Mesenchymal stem cell (in vitro differentiated cells and primary cell): Measurements from ENCODE around the gene KPNB1.

Experiments used
- DNase-seq: peaks from one replicate; pipeline ENCODE4 v3.0.0-alpha.2; 2013
- H2AFZ ChIP-seq: one replicate; pipeline ENCODE4 v1.6.1; 2013; ENCODE audit warnings: low read depth, mild to moderate bottlenecking, control low read depth, inconsistent platforms, low read length, moderate library complexity
- H2AK5ac ChIP-seq: 2 replicates; pipeline ENCODE4 v1.6.1; 2013; ENCODE audit warnings: low read length, moderate library complexity, mild to moderate bottlenecking, inconsistent platforms; ENCODE audit not compliant: severe bottlenecking
- H2BK120ac ChIP-seq: one replicate; pipeline ENCODE4 v1.6.1; 2013; ENCODE audit warnings: low read depth, mild to moderate bottlenecking, inconsistent platforms, low read length, moderate library complexity
- H2BK12ac ChIP-seq, 2 experiments: one replicate each; pipeline ENCODE4 v1.6.1; 2013; ENCODE audit warnings: inconsistent platforms in 2 of 2, low read length in 2 of 2, mild to moderate bottlenecking in 2 of 2, moderate library complexity in 2 of 2, control low read depth in 1 of 2
- H2BK15ac ChIP-seq: one replicate; pipeline ENCODE4 v1.6.1; 2013; ENCODE audit warnings: mild to moderate bottlenecking, low read depth, inconsistent platforms; ENCODE audit not compliant: poor library complexity, severe bottlenecking
- H2BK5ac ChIP-seq: 2 replicates; pipeline ENCODE4 v1.6.1; 2013; ENCODE audit warnings: low read depth, mild to moderate bottlenecking, low read length, control low read depth, inconsistent platforms; ENCODE audit not compliant: poor library complexity, severe bottlenecking
- H3K14ac ChIP-seq, 2 experiments: one replicate each; pipeline ENCODE4 v1.6.1; 2013; ENCODE audit warnings: inconsistent platforms in 2 of 2, low read length in 2 of 2, control low read depth in 1 of 2, mild to moderate bottlenecking in 1 of 2, moderate library complexity in 1 of 2
- H3K18ac ChIP-seq, 2 experiments: one replicate each; pipeline ENCODE4 v1.6.1; 2013; ENCODE audit warnings: inconsistent platforms in 2 of 2, low read length in 2 of 2, control low read depth in 1 of 2, low read depth in 1 of 2, mild to moderate bottlenecking in 1 of 2
- H3K23ac ChIP-seq, 2 experiments: one replicate each; pipeline ENCODE4 v1.6.1; 2013; ENCODE audit warnings: inconsistent platforms in 2 of 2, low read length in 2 of 2, mild to moderate bottlenecking in 2 of 2, moderate library complexity in 2 of 2, control low read depth in 1 of 2
- H3K27ac ChIP-seq: 2 replicates; pipeline ENCODE4 v1.5.1; 2013; ENCODE audit warnings: mild to moderate bottlenecking, moderate library complexity, low read length, control low read depth, inconsistent platforms; ENCODE audit not compliant: poor library complexity, severe bottlenecking
- H3K27me3 ChIP-seq, 2 experiments: 2 replicates each; pipeline versions ENCODE4 v1.6.1 to v1.7.0; 2013; ENCODE audit warnings: low read length in 2 of 2, mild to moderate bottlenecking in 2 of 2, moderate library complexity in 2 of 2, control low read depth in 1 of 2, inconsistent platforms in 1 of 2; ENCODE audit not compliant: control insufficient read depth in 1 of 2, insufficient read depth in 1 of 2
- H3K36me3 ChIP-seq, 2 experiments: 2 replicates each; pipeline versions ENCODE4 v1.6.1 to v1.7.0; 2013; ENCODE audit warnings: low read length in 2 of 2, control low read depth in 1 of 2, inconsistent platforms in 1 of 2, low read depth in 1 of 2, mild to moderate bottlenecking in 1 of 2; ENCODE audit not compliant: insufficient read depth in 2 of 2, control insufficient read depth in 1 of 2
- H3K4ac ChIP-seq, 2 experiments: one replicate each; pipeline ENCODE4 v1.6.1; 2013; ENCODE audit warnings: inconsistent platforms in 2 of 2, low read length in 2 of 2, mild to moderate bottlenecking in 2 of 2, moderate library complexity in 2 of 2, control low read depth in 1 of 2, low read depth in 1 of 2
- H3K4me1 ChIP-seq: 2 replicates; pipeline ENCODE4 v1.6.1; 2013; ENCODE audit warnings: low read depth, low read length, control low read depth; ENCODE audit not compliant: control insufficient read depth, insufficient read depth
- H3K4me2 ChIP-seq: 2 replicates; pipeline ENCODE4 v1.6.1; 2013; ENCODE audit warnings: low read length, mild to moderate bottlenecking, inconsistent platforms; ENCODE audit not compliant: poor library complexity, severe bottlenecking
- H3K4me3 ChIP-seq, 2 experiments: 2 replicates each; pipeline versions ENCODE4 v1.5.1 to v1.7.0; 2013; ENCODE audit warnings: low read length in 2 of 2, mild to moderate bottlenecking in 2 of 2, control low read depth in 1 of 2, low read depth in 1 of 2; ENCODE audit not compliant: insufficient read depth in 1 of 2
- H3K79me1 ChIP-seq: replicated peaks from 2 replicates; pipeline ENCODE4 v1.6.1; 2013; ENCODE audit warnings: mild to moderate bottlenecking, control low read depth, low read length, inconsistent platforms; ENCODE audit not compliant: poor library complexity, severe bottlenecking
- H3K9ac ChIP-seq: 2 replicates; pipeline ENCODE4 v1.7.0; 2013; ENCODE audit warnings: mild to moderate bottlenecking, low read length, moderate library complexity
- H3K9me3 ChIP-seq: 2 replicates; pipeline ENCODE4 v1.7.0; 2013; ENCODE audit warnings: mild to moderate bottlenecking, low read length; ENCODE audit not compliant: control insufficient read depth
- H4K8ac ChIP-seq: one replicate; pipeline ENCODE4 v1.6.1; 2013; ENCODE audit warnings: inconsistent platforms, mild to moderate bottlenecking, low read length, moderate library complexity
- H4K91ac ChIP-seq: one replicate; pipeline ENCODE4 v1.6.1; 2013; ENCODE audit warnings: mild to moderate bottlenecking, low read length, inconsistent platforms
- WGBS: methylation state at CpG from one replicate; pipeline ENCODE4 v1.1.7; 2013; ENCODE audit warnings: mixed read lengths; 5-methylcytosine and 5-hydroxymethylcytosine counted together

KPNB1 gene

DNA sequence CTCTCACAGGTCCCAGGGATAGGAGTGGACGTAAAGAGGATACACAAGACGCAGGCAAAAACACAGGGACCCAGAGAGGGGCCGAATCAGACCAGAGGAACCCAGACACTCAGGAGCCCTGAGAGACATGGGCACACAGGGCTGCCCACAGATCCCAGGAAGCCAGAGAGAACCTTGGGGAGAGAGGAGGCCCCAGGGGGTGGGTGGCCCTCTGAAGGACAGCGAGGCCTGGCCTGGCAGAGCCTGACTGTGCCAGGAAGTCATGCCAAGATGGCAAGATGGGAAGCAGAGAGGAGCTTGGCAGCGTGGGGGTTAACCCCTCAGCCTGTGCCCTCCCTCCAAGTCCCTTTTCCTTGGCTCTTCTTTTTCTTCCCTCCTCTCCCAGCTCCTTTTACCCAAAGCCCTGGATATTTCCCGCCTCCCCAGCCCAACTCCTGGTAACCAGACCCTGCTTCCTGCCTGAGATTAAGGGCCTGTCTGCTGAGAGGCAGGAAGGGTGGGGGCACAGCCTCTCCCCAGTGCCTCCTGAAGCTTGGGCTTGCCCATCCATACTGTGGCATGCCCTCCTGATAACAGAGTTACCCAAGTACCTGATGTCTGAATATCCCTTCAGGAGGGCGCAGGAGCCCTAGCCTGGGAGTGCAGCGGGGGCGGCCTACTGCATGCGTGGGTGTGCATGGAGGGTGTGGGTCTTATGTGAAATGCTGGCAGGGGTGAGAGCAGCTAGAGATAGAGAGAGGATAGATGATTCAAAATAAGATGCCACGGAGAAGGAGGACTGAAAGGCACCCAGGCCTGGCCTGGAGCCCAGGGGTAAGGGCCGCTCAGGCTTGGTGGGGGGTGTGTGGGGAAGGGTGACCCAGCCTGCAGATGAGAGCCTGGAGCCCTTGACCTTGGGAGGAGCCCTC lies 77.3 kb downstream of the KPNB1 start:
- no peak overlapping the region for H2BK120ac ChIP-seq
- no peaks in the 10 kb centered on the region for H3K9me3 ChIP-seq
- no peak overlapping the region for H2AFZ ChIP-seq
- no peak overlapping the region for H3K27ac ChIP-seq
- no peak overlapping the region for H2AK5ac ChIP-seq
- no peak overlapping the region for H3K18ac ChIP-seq
- H3K4me2 ChIP-seq = no peak overlapping the region
- H3K4me3 ChIP-seq = no peak overlapping the region
- no peak overlapping the region for H4K8ac ChIP-seq
- H3K14ac ChIP-seq = no peak overlapping the region
- peaks cover 80 to 84% of the 10 kb centered on the region in 2 experiments for H3K27me3 ChIP-seq
- no peak overlapping the region for H4K91ac ChIP-seq
- WGBS = 81% methylated on average over 11 of the region's 12 CpGs
- H3K79me1 ChIP-seq = no peaks in the 10 kb centered on the region
- DNase-seq = no peak
- no peak overlapping the region for H2BK5ac ChIP-seq
- no peak overlapping the region for H3K23ac ChIP-seq
- no peak overlapping the region for H3K9ac ChIP-seq
- no peaks in the 10 kb centered on the region for H3K36me3 ChIP-seq
- H3K4ac ChIP-seq = no peak overlapping the region
- no peak overlapping the region for H2BK12ac ChIP-seq
- H2BK15ac ChIP-seq = no peak overlapping the region
- no peaks in the 10 kb centered on the region for H3K4me1 ChIP-seq

DNA sequence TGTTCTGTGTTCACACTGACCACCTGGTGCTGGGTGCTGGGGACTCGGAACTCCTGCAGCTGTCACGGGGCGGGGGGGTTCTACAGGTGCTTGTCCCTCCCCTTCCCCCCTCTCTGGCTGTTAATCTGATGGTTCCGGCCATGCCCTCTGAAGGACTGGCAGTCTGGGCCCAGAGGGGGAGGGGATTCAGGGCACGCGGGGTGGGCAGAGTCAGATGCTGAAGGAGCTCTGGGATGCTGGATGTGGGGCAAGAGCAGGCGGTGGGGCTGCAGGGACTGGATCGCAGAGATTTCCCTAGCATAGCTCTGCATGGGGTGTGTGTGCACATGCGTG lies 78.0 kb downstream of the KPNB1 start:
- no peak for DNase-seq
- Histone ChIP-seq H2BK5ac (no peak overlapping the region), H3K9ac (no peak overlapping the region), H3K4me2 (no peak overlapping the region), H3K27me3 (peaks cover 82 to 84% of the 10 kb centered on the region in 2 experiments), H3K27ac (no peak overlapping the region), H3K4me3 (no peak overlapping the region), H3K36me3 (no peaks in the 10 kb centered on the region), H4K91ac (no peak overlapping the region), H3K14ac (no peak overlapping the region), H3K4me1 (no peaks in the 10 kb centered on the region), H3K18ac (no peak overlapping the region), H2AFZ (no peak overlapping the region), H3K4ac (no peak overlapping the region), H2AK5ac (no peak overlapping the region), H4K8ac (no peak overlapping the region), H2BK120ac (no peak overlapping the region), H2BK12ac (no peak overlapping the region), H3K79me1 (no peaks in the 10 kb centered on the region), H3K9me3 (no peaks in the 10 kb centered on the region), H2BK15ac (no peak overlapping the region), H3K23ac (no peak overlapping the region)
- whole genome bisulfite sequencing = 84% methylated on average over 8 of the region's 9 CpGs

- Histone ChIP-seq H3K23ac (no peak overlapping the region), H3K4me2 (no peak overlapping the region), H3K4ac (no peak overlapping the region), H2AK5ac (no peak overlapping the region), H3K4me1 (peaks cover 7% of the 10 kb centered on the region), H3K27me3 (peaks cover 86 to 87% of the 10 kb centered on the region in 2 experiments), H2AFZ (no peak overlapping the region), H3K9ac (no peak overlapping the region), H3K27ac (no peak overlapping the region), H4K91ac (no peak overlapping the region), H2BK120ac (no peak overlapping the region), H3K18ac (no peak overlapping the region), H3K36me3 (no peaks in the 10 kb centered on the region), H3K9me3 (no peaks in the 10 kb centered on the region), H3K14ac (no peak overlapping the region), H2BK5ac (no peak overlapping the region), H4K8ac (no peak overlapping the region), H3K79me1 (no peaks in the 10 kb centered on the region), H2BK15ac (no peak overlapping the region), H3K4me3 (no peak overlapping the region), H2BK12ac (no peak overlapping the region)
- 92% methylated on average over 4 of the region's 4 CpGs for WGBS
- no peak for DNase-seq
Measured at GRCh38 chr17:47728214-47728877, 78.6 kb downstream of the KPNB1 start.

DNA sequence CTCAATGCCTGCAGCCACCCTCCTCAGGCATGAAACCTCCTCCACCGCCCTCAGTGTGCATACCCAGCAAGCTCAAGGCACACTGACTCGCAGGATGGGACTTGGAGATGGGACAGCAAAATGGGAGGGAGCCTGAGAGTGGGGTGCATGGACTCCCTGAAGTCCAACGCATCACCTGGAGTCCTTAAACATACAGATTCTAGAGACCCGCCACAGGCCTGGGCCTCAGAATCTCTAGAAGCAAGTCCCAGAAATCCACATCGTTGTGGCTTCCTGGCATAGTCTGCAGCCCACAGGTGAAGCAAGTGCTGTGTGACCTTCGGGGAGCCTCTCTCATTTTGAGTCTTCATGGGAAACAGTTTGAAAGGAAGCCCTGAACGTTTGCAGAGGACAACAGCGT lies 79.8 kb downstream of the KPNB1 start:
- Histone ChIP-seq H3K4ac (no peak overlapping the region), H3K4me3 (no peak overlapping the region), H4K8ac (no peak overlapping the region), H2BK15ac (no peak overlapping the region), H4K91ac (no peak overlapping the region), H3K9me3 (no peaks in the 10 kb centered on the region), H2BK5ac (no peak overlapping the region), H3K18ac (no peak overlapping the region), H3K4me2 (no peak overlapping the region), H3K79me1 (no peaks in the 10 kb centered on the region), H2AK5ac (no peak overlapping the region), H3K27me3 (peaks cover 86 to 88% of the 10 kb centered on the region in 2 experiments), H3K9ac (no peak overlapping the region), H2AFZ (no peak overlapping the region), H2BK12ac (no peak overlapping the region), H3K27ac (no peak overlapping the region), H3K4me1 (peaks cover 14% of the 10 kb centered on the region), H3K14ac (no peak overlapping the region), H3K36me3 (no peaks in the 10 kb centered on the region), H2BK120ac (no peak overlapping the region), H3K23ac (no peak overlapping the region)
- DNase-seq = no peak
- WGBS = 77% methylated on average over 8 of the region's 8 CpGs
